IMR-90 (cell line): ENCODE results near the gene ACOX3. TPM values are rescaled to one million over a fixed set of nuclear protein-coding genes. Genes with fewer than 3 reads are reported as not detected.

ENCODE experiments used
- ATAC-seq: fragments of 200-7000 bp; cut with Tn5 transposase; 2 replicates; pipeline ENCODE4 v1.9.1; 2020; ENCODE audit warnings: low read depth, mild to moderate bottlenecking, moderate library complexity
- BruUV-seq: library from RNA; stranded (reverse); fragments of 400-500 nt; replicated peaks from 2 replicates; lab custom pipeline; 2021; lab: Mats Ljungman, UMichigan
- CTCF ChIA-PET: fragments of 300-600 bp; formaldehyde crosslinking; extraction: SDS; loops from one replicate; lab custom pipeline; 2021; ENCODE audit warnings: antibody characterized with exemption; lab: Yijun Ruan, JAX
- POLR2A ChIA-PET: fragments of 300-600 bp; sonication (Branson Sonifier 250); formaldehyde crosslinking; loops from one replicate; lab custom pipeline; 2022; ENCODE audit warnings: antibody characterized with exemption; ENCODE audit not compliant: unreplicated experiment; lab: Charles Lee
- DNase-seq: peaks from one replicate; pipeline ENCODE4 v3.0.0; 2013
- H2AFZ ChIP-seq: replicated peaks from 2 replicates; pipeline ENCODE3; 2013; ENCODE audit warnings: low read length, mild to moderate bottlenecking; ENCODE audit not compliant: poor library complexity
- H2AK5ac ChIP-seq: 2 replicates; pipeline ENCODE4 v1.6.1; 2013; ENCODE audit warnings: low read depth, low read length, inconsistent platforms
- H2AK9ac ChIP-seq: replicated peaks from 2 replicates; pipeline ENCODE3; 2013; ENCODE audit warnings: mild to moderate bottlenecking, low read depth, low read length, moderate library complexity; ENCODE audit not compliant: poor library complexity
- H2BK120ac ChIP-seq: 2 replicates; pipeline ENCODE4 v1.6.1; 2013; ENCODE audit warnings: low read depth, low read length, inconsistent platforms
- H2BK15ac ChIP-seq: 3 replicates; pipeline ENCODE4 v1.6.1; 2013; ENCODE audit warnings: low read depth, low read length, inconsistent platforms
- H2BK20ac ChIP-seq: 2 replicates; pipeline ENCODE4 v1.6.1; 2013; ENCODE audit warnings: low read depth, mild to moderate bottlenecking, inconsistent platforms, low read length, moderate library complexity
- H2BK5ac ChIP-seq: 2 replicates; pipeline ENCODE4 v1.6.1; 2013; ENCODE audit warnings: mild to moderate bottlenecking, low read depth, low read length, inconsistent platforms; ENCODE audit not compliant: poor library complexity, severe bottlenecking
- H3K14ac ChIP-seq: replicated peaks from 2 replicates; pipeline ENCODE4 v1.6.1; 2013; ENCODE audit warnings: low read depth, low read length, inconsistent platforms
- H3K18ac ChIP-seq: 2 replicates; pipeline ENCODE4 v1.6.1; 2013; ENCODE audit warnings: low read depth, low read length, control low read depth
- H3K23ac ChIP-seq: 2 replicates; pipeline ENCODE4 v1.6.1; 2013; ENCODE audit warnings: low read depth, low read length, inconsistent platforms
- H3K27ac ChIP-seq: 2 replicates; pipeline ENCODE4 v1.5.1; 2013; ENCODE audit warnings: mild to moderate bottlenecking, control low read depth, low read length; ENCODE audit not compliant: insufficient read depth
- H3K27me3 ChIP-seq: 2 replicates; pipeline ENCODE4 v1.6.1; 2013; ENCODE audit warnings: low read length; ENCODE audit not compliant: control insufficient read depth, insufficient read depth
- H3K36me3 ChIP-seq: 2 replicates; pipeline ENCODE4 v1.6.1; 2013; ENCODE audit warnings: low read length, mixed read lengths; ENCODE audit not compliant: control insufficient read depth, insufficient read depth
- H3K4ac ChIP-seq: 2 replicates; pipeline ENCODE4 v1.6.1; 2013; ENCODE audit warnings: low read depth, low read length, inconsistent platforms
- H3K4me1 ChIP-seq: 2 replicates; pipeline ENCODE4 v1.6.1; 2013; ENCODE audit warnings: low read length, mixed read lengths; ENCODE audit not compliant: control insufficient read depth, insufficient read depth
- H3K4me2 ChIP-seq: 2 replicates; pipeline ENCODE4 v1.6.1; 2013; ENCODE audit warnings: low read depth, mild to moderate bottlenecking, control low read depth, low read length, moderate library complexity
- H3K4me3 ChIP-seq: 2 replicates; pipeline ENCODE4 v1.5.1; 2013; ENCODE audit warnings: low read depth, mild to moderate bottlenecking, control low read depth, low read length, moderate library complexity; ENCODE audit not compliant: insufficient read depth
- H3K56ac ChIP-seq: 2 replicates; pipeline ENCODE4 v1.6.1; 2013; ENCODE audit warnings: low read length, inconsistent platforms; ENCODE audit not compliant: insufficient read depth; ENCODE audit errors: extremely low read depth
- H3K79me1 ChIP-seq, 2 experiments: 2 replicates each; pipeline ENCODE4 v1.6.1; 2013; ENCODE audit warnings: low read length in 2 of 2, inconsistent platforms in 1 of 2, low read depth in 1 of 2
- H3K9ac ChIP-seq: 2 replicates; pipeline ENCODE4 v1.6.1; 2013; ENCODE audit warnings: low read depth, low read length, control low read depth
- H3K9me1 ChIP-seq: 2 replicates; pipeline ENCODE4 v1.6.1; 2013; ENCODE audit warnings: low read length, inconsistent platforms; ENCODE audit not compliant: insufficient read depth
- H3K9me3 ChIP-seq: 2 replicates; pipeline ENCODE4 v1.6.1; 2013; ENCODE audit warnings: low read length; ENCODE audit not compliant: control insufficient read depth, insufficient read depth
- H4K20me1 ChIP-seq: 2 replicates; pipeline ENCODE4 v1.6.1; 2013; ENCODE audit warnings: low read length, inconsistent platforms; ENCODE audit not compliant: insufficient read depth
- H4K5ac ChIP-seq: 2 replicates; pipeline ENCODE4 v1.6.1; 2013; ENCODE audit warnings: mild to moderate bottlenecking, low read depth, low read length, control low read depth
- H4K8ac ChIP-seq, 2 experiments: 2 replicates each; pipeline ENCODE4 v1.6.1; 2013; ENCODE audit warnings: low read depth in 2 of 2, low read length in 2 of 2, control low read depth in 1 of 2, inconsistent platforms in 1 of 2
- H4K91ac ChIP-seq: 2 replicates; pipeline ENCODE4 v1.6.1; 2013; ENCODE audit warnings: low read depth, low read length, inconsistent platforms; ENCODE audit not compliant: insufficient read depth
- BHLHE40 ChIP-seq: fragments of 150-350 bp; IDR thresholded peaks from 2 replicates; pipeline ENCODE4 v1.6.1; 2016; ENCODE audit warnings: mild to moderate bottlenecking, low read depth, low read length
- CEBPB ChIP-seq: IDR thresholded peaks from 2 replicates; pipeline ENCODE4 v1.6.1; 2012; ENCODE audit warnings: low read depth, low read length, improper control_type of control experiment
- CHD1 ChIP-seq: IDR thresholded peaks from 2 replicates; pipeline ENCODE4 v1.6.1; 2012; ENCODE audit warnings: low read depth, low read length, improper control_type of control experiment
- CTCF ChIP-seq: conservative IDR thresholded peaks from 2 replicates; pipeline ENCODE4 v1.5.1; 2012; ENCODE audit warnings: mild to moderate bottlenecking, low read depth, low read length, improper control_type of control experiment
- ELK1 ChIP-seq: fragments of 150-350 bp; IDR thresholded peaks from 2 replicates; pipeline ENCODE4 v1.6.1; 2016; ENCODE audit warnings: low read depth, mild to moderate bottlenecking, low read length, moderate library complexity, borderline replicate concordance
- FOS ChIP-seq: fragments of 150-350 bp; IDR thresholded peaks from 2 replicates; pipeline ENCODE4 v1.6.1; 2016; ENCODE audit warnings: low read depth, low read length
- MAFK ChIP-seq: IDR thresholded peaks from 2 replicates; pipeline ENCODE4 v1.6.1; 2012; ENCODE audit warnings: low read depth, low read length, improper control_type of control experiment
- MAZ ChIP-seq: IDR thresholded peaks from 2 replicates; pipeline ENCODE4 v1.6.1; 2012; ENCODE audit warnings: low read depth, mild to moderate bottlenecking, low read length, improper control_type of control experiment, moderate library complexity, borderline replicate concordance
- MXI1 ChIP-seq: IDR thresholded peaks from 2 replicates; pipeline ENCODE4 v1.6.1; 2012; ENCODE audit warnings: low read depth, mild to moderate bottlenecking, low read length, moderate library complexity, borderline replicate concordance
- NFE2L2 ChIP-seq: fragments of 150-350 bp; IDR thresholded peaks from 2 replicates; pipeline ENCODE4 v1.6.1; 2016; ENCODE audit warnings: low read depth, mild to moderate bottlenecking, low read length
- POLR2A ChIP-seq: IDR thresholded peaks from 2 replicates; pipeline ENCODE4 v1.6.1; 2012; ENCODE audit warnings: mild to moderate bottlenecking, low read depth, low read length
- RAD21 ChIP-seq: IDR thresholded peaks from 2 replicates; pipeline ENCODE4 v1.6.1; 2012; ENCODE audit warnings: low read length, improper control_type of control experiment
- RCOR1 ChIP-seq: IDR thresholded peaks from 2 replicates; pipeline ENCODE4 v1.6.1; 2012; ENCODE audit warnings: mild to moderate bottlenecking, low read length, improper control_type of control experiment; ENCODE audit not compliant: insufficient replicate concordance
- SMC3 ChIP-seq: fragments of 150-350 bp; IDR thresholded peaks from 2 replicates; pipeline ENCODE4 v1.6.1; 2016; ENCODE audit warnings: low read depth, mild to moderate bottlenecking, antibody characterized with exemption, low read length, moderate library complexity
- USF2 ChIP-seq: fragments of 150-350 bp; IDR thresholded peaks from 2 replicates; pipeline ENCODE4 v1.6.1; 2017; ENCODE audit warnings: mild to moderate bottlenecking, antibody characterized with exemption, low read length, low read depth
- WGBS, 2 experiments: methylation state at CpG; one replicate each; pipeline versions ENCODE4 v1.1.5 to v1.1.7; 2013; ENCODE audit warnings: missing lambda C conversion rate in 2 of 2; ENCODE audit not compliant: insufficient read length in 1 of 2; ENCODE audit errors: extremely low coverage in 2 of 2; 5-methylcytosine and 5-hydroxymethylcytosine counted together
- dilution Hi-C: fragments of 300-500 bp; cut with HindIII; formaldehyde crosslinking; loops from one replicate; pipeline ENCODE4 v1.14.3; 2018; ENCODE audit warnings: low sequenced_read_pairs; ENCODE audit not compliant: unreplicated experiment
- in situ Hi-C: fragments of 300-500 bp; cut with MboI; formaldehyde crosslinking; loops from 3 replicates; pipeline ENCODE4 v1.14.3; 2019; ENCODE audit warnings: low sequenced_read_pairs, inconsistent platforms, mixed read lengths
- intact Hi-C: fragments of 100-400 bp; cut with micrococcal nuclease; formaldehyde crosslinking; loops from 2 replicates; pipeline ENCODE4 v1.10.0; 2022
- polyA plus RNA-seq, 3 experiments: library from polyadenylated mRNA; depleted of rRNA; stranded (reverse); fragments of >200 nt; gene quantifications; 2 replicates each; pipeline ENCODE4 v1.2.3, GENCODE V29; 2012; ENCODE audit warnings: low replicate concordance in 1 of 3
- total RNA-seq: library from RNA; depleted of rRNA; stranded (reverse); fragments of >200 nt; gene quantifications from 2 replicates; pipeline ENCODE4 v1.2.3, GENCODE V29; 2012

The ACOX3 gene
- total and polyA plus RNA-seq, 2 of the 4 experiments (the other 2 are of a cell fraction) = 15.2 to 25.8 TPM

GRCh38 chr4:8355306-8355705 lies 85.2 kb downstream of the ACOX3 start:
- Histone ChIP-seq H2AK9ac (no peak overlapping the region), H2BK20ac (no peak overlapping the region), H3K9me1 (peaks cover 10% of the 10 kb centered on the region; the same call in 1 of the 2 replicates), H2AK5ac (no peak overlapping the region), H3K56ac (no peak overlapping the region), H3K79me1 (no peaks in the 10 kb centered on the region), H3K4me3 (no peak overlapping the region), H2BK5ac (no peak overlapping the region), H3K9me3 (no peaks in the 10 kb centered on the region), H3K23ac (no peak overlapping the region), H4K91ac (no peak overlapping the region), H4K20me1 (no peaks in the 10 kb centered on the region), H2AFZ (no peak overlapping the region), H3K27ac (no peak overlapping the region), H3K9ac (no peak overlapping the region), H3K18ac (no peak overlapping the region), H3K27me3 (peaks cover 16% of the 10 kb centered on the region), H3K36me3 (no peaks in the 10 kb centered on the region), H4K5ac (no peak overlapping the region), H2BK120ac (no peak overlapping the region), H3K4ac (no peak overlapping the region), H3K4me1 (peaks cover 16% of the 10 kb centered on the region), H3K4me2 (no peak overlapping the region), H2BK15ac (no peak overlapping the region), H4K8ac (no peak overlapping the region), H3K14ac (no peak overlapping the region)
- BruUV-seq = no TSS peak
- DNase-seq = peak; percentile 16
- no peak for TF ChIP-seq POLR2A
- no peak for TF ChIP-seq MXI1
- TF ChIP-seq CHD1 = no peak
- no peak for TF ChIP-seq CTCF
- TF ChIP-seq CEBPB = no peak
- no peak for TF ChIP-seq FOS
- no peak for TF ChIP-seq RCOR1
- no peak for TF ChIP-seq ELK1
- TF ChIP-seq BHLHE40 = no peak
- no peak for TF ChIP-seq MAZ
- no peak for TF ChIP-seq SMC3
- no peak for TF ChIP-seq USF2
- TF ChIP-seq RAD21 = no peak
- no peak for TF ChIP-seq NFE2L2
- TF ChIP-seq MAFK = no peak
- ChIA-PET POLR2A (no interaction called here), CTCF (no interaction called here)
- intact Hi-C loops = loop anchor here (2.0 kb wide), 1 partner anchor 37 kb away; no protein-coding TSS in a partner anchor
- dilution Hi-C loops = no loop called here
- in situ Hi-C loops = no loop called here
- WGBS, 2 experiments = 43% methylated on average over 1 of the region's 6 CpGs; no CpG with 5 or more reads in 1 of the 2 experiments
- ATAC-seq = no peak
